Left lung (tissue), 10 donors: Measurements from ENCODE around the gene DNAJB1. TPM values are rescaled to one million over a fixed set of nuclear protein-coding genes. Genes with fewer than 3 reads are reported as not detected.

Experiments
- ATAC-seq: fragments of 200-7000 bp; cut with Tn5 transposase; one replicate; pipeline ENCODE4 v1.9.1; 2020; ENCODE audit warnings: moderate library complexity
- DNase-seq, 4 donors: peaks; one replicate each; pipeline ENCODE4 v3.0.0-alpha.2; 2013 to 2020
- H3K27ac ChIP-seq, 2 donors: fragments of 200-600 bp; sonication (generic) in 1 of 2; one replicate each; pipeline versions ENCODE4 v1.5.0 to v1.8.0; 2020 to 2021
- H3K27me3 ChIP-seq, 2 donors: fragments of 200-600 bp; sonication (generic) in 1 of 2; one replicate each; pipeline versions ENCODE4 v1.5.0 to v1.8.0; 2020 to 2021
- H3K36me3 ChIP-seq, 2 donors: fragments of 200-600 bp; sonication (generic) in 1 of 2; one replicate each; pipeline versions ENCODE4 v1.5.0 to v1.8.0; 2020 to 2021
- H3K4me1 ChIP-seq, 2 donors: fragments of 200-600 bp; one replicate each; pipeline ENCODE4 v1.8.0; 2021
- H3K4me3 ChIP-seq, 2 donors: fragments of 200-600 bp; sonication (generic) in 1 of 2; one replicate each; pipeline versions ENCODE4 v1.5.0 to v1.8.0; 2020 to 2021; ENCODE audit warnings: mild to moderate bottlenecking in 1 of 2
- H3K9me3 ChIP-seq, 2 donors: fragments of 200-600 bp; sonication (generic) in 1 of 2; one replicate each; pipeline versions ENCODE4 v1.5.0 to v1.8.0; 2020 to 2021
- CTCF ChIP-seq, 2 donors: fragments of 200-600 bp; sonication (generic) in 1 of 2; IDR thresholded peaks; one replicate each; pipeline versions ENCODE4 v1.5.0 to v1.8.0; 2021; ENCODE audit warnings: antibody characterized with exemption in 2 of 2
- intact Hi-C, 2 donors: fragments of 100-400 bp; cut with DNase I; formaldehyde crosslinking; loops; one replicate each; pipeline versions ENCODE4 v1.11.2 to v1.14.2; 2022
- polyA plus RNA-seq, 6 donors: library from polyadenylated mRNA; unstranded; fragments of 120-200 nt; gene quantifications; one replicate each; pipeline ENCODE4 v1.2.1, GENCODE V29; 2013; ENCODE audit not compliant: insufficient read length in 6 of 6
- total RNA-seq, 2 donors: library from RNA; stranded (reverse); fragmentation: NEBNext Ultra II Directional; extraction: Animal tissue kit (Norgen Biotek cat#: 25700); gene quantifications; one replicate each; pipeline ENCODE4 v1.2.1, GENCODE V29; 2021
- donor health status: DM: no; HTN: yes; CAD: no.
- donor health status: DM: no; HTN: no; CAD: no.

Gene DNAJB1
- total and polyA plus RNA-seq, 8 donors, result 70.8 to 110 (median 91.5) TPM

DNA sequence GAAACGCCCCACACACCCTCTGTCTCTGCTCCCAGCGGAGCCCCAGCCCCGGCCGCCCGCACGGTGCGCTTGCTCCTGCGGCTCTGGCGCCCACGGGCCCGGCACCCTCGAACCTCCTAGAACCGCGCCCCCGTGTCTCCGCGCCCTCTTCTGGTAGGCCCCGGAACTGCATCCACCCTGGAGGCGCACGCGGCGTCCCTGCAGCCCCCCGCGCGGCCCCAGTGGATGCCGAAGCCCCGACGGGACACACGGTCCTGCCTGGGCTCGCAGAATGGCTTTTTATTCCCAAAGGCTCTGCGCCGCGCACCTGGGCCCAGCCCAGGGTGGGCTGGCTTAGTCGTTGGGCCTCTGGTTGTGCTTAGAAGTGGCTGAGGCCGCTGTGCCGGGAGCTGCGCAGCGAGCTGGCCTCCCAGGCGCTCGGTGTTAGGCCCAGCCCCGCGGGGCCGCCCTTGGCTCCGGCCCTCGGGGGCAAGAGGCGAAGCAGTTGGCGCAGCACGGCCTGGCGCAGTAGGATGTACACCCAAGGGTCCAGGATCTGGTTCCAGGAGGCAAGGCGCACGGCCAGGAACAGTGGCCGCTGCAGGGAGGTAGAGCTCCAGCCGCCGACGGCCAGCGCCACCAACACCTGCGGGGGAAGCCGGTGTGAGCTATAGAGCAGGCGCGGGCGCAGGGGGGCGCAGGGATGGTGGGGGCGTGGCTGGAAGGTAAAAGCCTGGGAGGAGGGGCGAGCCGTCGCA lies 45.8 kb downstream of the DNAJB1 start:
- H3K27ac ChIP-seq, result no peak overlapping the region
- peak; percentile 64 for ATAC-seq
- peak; percentile 96 to 98 for TF ChIP-seq CTCF (IDR thresholded peaks at IDR 0.05)
- intact Hi-C loops, result no loop called here
- no peak overlapping the region for H3K4me3 ChIP-seq
- peaks cover 3 to 39% of the 10 kb centered on the region in 2 donors for H3K27me3 ChIP-seq
- DNase-seq, result peak in 1 of 4 donors; percentile 95
- peaks cover 0 to 45% of the 10 kb centered on the region in 2 donors for H3K36me3 ChIP-seq
- peaks cover 22 to 47% of the 10 kb centered on the region in 2 donors for H3K4me1 ChIP-seq
- no peaks in the 10 kb centered on the region for H3K9me3 ChIP-seq

DNA sequence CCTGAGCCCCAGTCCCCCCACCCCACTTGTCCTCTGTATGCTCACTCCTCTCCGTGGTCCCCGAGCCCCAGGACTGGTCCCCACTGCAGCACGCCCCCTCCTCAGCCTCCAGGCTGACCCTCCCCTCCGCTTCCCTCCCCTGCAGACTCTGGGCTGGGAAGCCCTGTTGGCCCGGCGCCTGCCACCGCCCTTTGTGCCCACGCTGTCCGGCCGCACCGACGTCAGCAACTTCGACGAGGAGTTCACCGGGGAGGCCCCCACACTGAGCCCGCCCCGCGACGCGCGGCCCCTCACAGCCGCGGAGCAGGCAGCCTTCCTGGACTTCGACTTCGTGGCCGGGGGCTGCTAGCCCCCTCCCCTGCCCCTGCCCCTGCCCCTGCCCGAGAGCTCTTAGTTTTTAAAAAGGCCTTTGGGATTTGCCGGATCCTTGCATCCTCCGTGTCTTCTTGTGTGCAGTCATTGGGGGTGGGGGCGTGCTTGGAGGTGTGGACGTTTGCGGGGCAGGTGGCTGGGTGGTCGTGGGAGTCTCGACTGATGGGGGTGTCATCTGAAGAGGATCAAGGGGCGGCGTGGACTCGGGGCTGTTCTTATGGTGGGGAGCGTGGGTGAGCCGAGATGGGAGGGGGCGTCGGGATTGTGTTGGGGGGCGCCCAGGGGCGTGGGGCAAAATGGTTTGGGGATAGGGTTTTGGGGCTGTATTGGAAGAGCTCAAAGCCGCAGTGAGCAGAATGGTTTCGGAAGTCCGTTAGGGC lies 46.6 kb downstream of the DNAJB1 start:
- Histone ChIP-seq H3K27me3 (peaks cover 3 to 39% of the 10 kb centered on the region in 2 donors), H3K36me3 (peaks cover 0 to 51% of the 10 kb centered on the region in 2 donors), H3K27ac (no peak overlapping the region), H3K4me3 (no peak overlapping the region), H3K9me3 (no peaks in the 10 kb centered on the region), H3K4me1 (peaks cover 21 to 44% of the 10 kb centered on the region in 2 donors)
- DNase-seq (peak in 1 of 4 donors; percentile 74), ATAC-seq (no peak)
- intact Hi-C loops, result no loop called here
- no peak for TF ChIP-seq CTCF (IDR thresholded peaks at IDR 0.05)

DNA sequence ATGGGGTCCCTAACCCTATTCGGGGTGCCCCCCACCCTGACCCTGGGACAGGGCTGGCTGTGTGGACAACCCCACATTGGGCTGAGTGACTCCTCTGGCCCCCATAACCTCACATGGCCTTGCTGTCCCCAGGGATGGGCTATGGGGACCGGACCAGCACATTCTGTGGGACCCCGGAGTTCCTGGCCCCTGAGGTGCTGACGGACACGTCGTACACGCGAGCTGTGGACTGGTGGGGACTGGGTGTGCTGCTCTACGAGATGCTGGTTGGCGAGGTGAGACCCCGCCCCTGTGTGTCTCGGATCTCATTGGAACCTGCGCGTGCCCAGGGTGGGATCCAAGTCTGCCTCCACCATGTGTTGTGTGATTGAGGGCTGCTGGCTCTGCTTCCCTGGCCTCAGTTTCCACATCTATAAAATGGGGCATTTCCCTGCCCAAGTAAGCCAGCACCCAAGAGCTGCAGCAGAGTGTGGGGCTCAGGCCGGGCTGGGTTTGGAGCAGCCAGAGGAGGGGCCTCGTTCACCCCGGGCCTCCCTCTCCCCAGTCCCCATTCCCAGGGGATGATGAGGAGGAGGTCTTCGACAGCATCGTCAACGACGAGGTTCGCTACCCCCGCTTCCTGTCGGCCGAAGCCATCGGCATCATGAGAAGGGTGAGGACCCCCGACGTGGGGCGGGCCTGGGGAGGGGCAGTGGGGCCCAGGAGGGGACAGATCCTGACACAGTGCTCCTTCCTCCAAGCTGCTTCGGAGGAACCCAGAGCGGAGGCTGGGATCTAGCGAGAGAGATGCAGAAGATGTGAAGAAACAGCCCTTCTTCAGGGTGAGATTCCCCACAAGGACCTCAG lies 47.9 kb downstream of the DNAJB1 start:
- Histone ChIP-seq H3K4me3 (no peak overlapping the region), H3K4me1 (peaks cover 13 to 34% of the 10 kb centered on the region in 2 donors), H3K36me3 (peaks cover 0 to 65% of the 10 kb centered on the region in 2 donors), H3K27me3 (peaks cover 3 to 32% of the 10 kb centered on the region in 2 donors), H3K27ac (no peak overlapping the region), H3K9me3 (no peaks in the 10 kb centered on the region)
- no peak for TF ChIP-seq CTCF (IDR thresholded peaks at IDR 0.05)
- intact Hi-C loops, result no loop called here
- peak in 1 of 4 donors; percentile 76 for DNase-seq
- no peak for ATAC-seq

GRCh38 chr19:14467816-14468215 lies 50.4 kb downstream of the DNAJB1 start:
- ATAC-seq, result no peak
- Histone ChIP-seq H3K4me1 (peaks cover 8 to 11% of the 10 kb centered on the region in 2 donors), H3K36me3 (peaks cover 0 to 89% of the 10 kb centered on the region in 2 donors), H3K27ac (no peak overlapping the region), H3K9me3 (no peaks in the 10 kb centered on the region), H3K4me3 (no peak overlapping the region), H3K27me3 (peaks cover 0 to 8% of the 10 kb centered on the region in 2 donors)
- DNase-seq, result no peak
- intact Hi-C loops, result no loop called here
- TF ChIP-seq CTCF (IDR thresholded peaks at IDR 0.05), result no peak
